Immature natural killer cell (primary cell): ENCODE results near the gene MIER3. TPM values are rescaled to one million over a fixed set of nuclear protein-coding genes. Genes with fewer than 3 reads are reported as not detected.

Experiments used
- DNase-seq, 3 donors: peaks; one replicate each; pipeline ENCODE4 v3.0.0; 2022; ENCODE audit warnings: mixed read lengths in 1 of 3
- H3K27ac Mint-ChIP-seq, 6 donors: one replicate each; pipeline ENCODE4 v1.8.0; 2020; ENCODE audit warnings: mixed read lengths in 6 of 6, mild to moderate bottlenecking in 5 of 6, inconsistent platforms in 4 of 6, moderate library complexity in 3 of 6
- H3K27me3 Mint-ChIP-seq, 3 donors: one replicate each; pipeline ENCODE4 v1.8.0; 2020 to 2021; ENCODE audit warnings: low read depth in 3 of 3, mild to moderate bottlenecking in 3 of 3, mixed read lengths in 3 of 3, moderate library complexity in 3 of 3, inconsistent platforms in 1 of 3
- H3K36me3 Mint-ChIP-seq, 3 donors: one replicate each; pipeline ENCODE4 v1.8.0; 2020; ENCODE audit warnings: mixed read lengths in 3 of 3, inconsistent platforms in 2 of 3, mild to moderate bottlenecking in 2 of 3
- H3K4me1 Mint-ChIP-seq, 2 donors: one replicate each; pipeline ENCODE4 v1.8.0; 2020; ENCODE audit warnings: inconsistent platforms in 2 of 2, mild to moderate bottlenecking in 2 of 2, mixed read lengths in 2 of 2, moderate library complexity in 1 of 2
- H3K4me3 Mint-ChIP-seq, 5 donors: one replicate each; pipeline ENCODE4 v1.8.0; 2020; ENCODE audit warnings: mild to moderate bottlenecking in 5 of 5, mixed read lengths in 5 of 5, inconsistent platforms in 3 of 5, moderate library complexity in 3 of 5
- H3K9me3 Mint-ChIP-seq, 6 donors: one replicate each; pipeline ENCODE4 v1.8.0; 2020; ENCODE audit warnings: mild to moderate bottlenecking in 6 of 6, mixed read lengths in 6 of 6, inconsistent platforms in 4 of 6, moderate library complexity in 3 of 6
- polyA plus RNA-seq, 3 donors: library from polyadenylated mRNA; unstranded; fragments of 300-500 nt; fragmentation: Illumina TruSeq; gene quantifications; one replicate each; pipeline ENCODE4 v1.2.3, GENCODE V29; 2021

Gene MIER3
- polyA plus RNA-seq, 3 donors from 2014 or later: 3.5 to 11.2 (median 5.3) TPM

DNA sequence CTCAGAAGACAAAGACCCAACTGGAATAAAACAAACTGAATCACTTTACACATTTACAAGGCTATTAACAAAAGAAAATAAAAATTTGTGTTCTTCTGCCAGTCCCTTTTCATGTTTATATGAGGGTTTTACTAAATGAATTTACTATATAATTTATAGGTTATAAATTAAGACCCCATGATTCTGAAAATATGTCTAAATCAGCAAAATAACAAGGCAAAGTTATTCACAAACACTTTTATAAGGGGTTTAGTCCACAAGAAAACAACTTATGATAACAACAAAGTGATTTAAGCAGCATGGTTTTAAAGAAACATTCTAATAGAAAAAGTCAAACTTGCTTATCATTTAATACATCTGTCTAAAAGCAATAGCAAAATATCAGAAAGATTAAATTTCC is 4.9 kb downstream of the MIER3 start:
- no peak for DNase-seq
- no peak overlapping the region for H3K4me3 Mint-ChIP-seq
- H3K27me3 Mint-ChIP-seq: peaks cover 0 to 6% (median 0%) of the 10 kb centered on the region in 3 donors
- no peak overlapping the region for H3K27ac Mint-ChIP-seq
- peaks cover 15 to 16% of the 10 kb centered on the region in 2 donors for H3K4me1 Mint-ChIP-seq
- H3K36me3 Mint-ChIP-seq: peaks cover 15 to 31% (median 17%) of the 10 kb centered on the region in 3 donors
- no peaks in the 10 kb centered on the region for H3K9me3 Mint-ChIP-seq

DNA sequence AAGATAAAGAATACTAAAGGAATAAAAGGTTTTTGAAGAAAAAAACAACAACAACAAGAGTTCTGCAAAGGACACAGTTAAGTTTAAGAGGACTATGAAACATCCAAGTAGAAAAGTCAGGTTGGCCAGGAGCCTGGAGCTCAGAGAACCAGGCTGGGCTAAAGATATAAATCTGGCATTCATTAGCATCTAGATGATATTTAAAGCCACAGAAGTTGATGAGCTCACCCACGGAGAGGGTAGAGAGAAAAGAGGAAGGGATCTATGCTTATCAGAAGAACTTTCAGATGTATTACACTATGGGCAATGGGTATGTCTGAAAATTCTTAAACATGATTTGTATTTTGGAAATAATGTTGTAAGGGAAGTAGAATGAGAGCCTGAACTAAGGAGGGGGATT is 9.9 kb downstream of the MIER3 start:
- Mint-ChIP-seq H3K9me3 (no peaks in the 10 kb centered on the region), H3K36me3 (peaks cover 19 to 68% (median 37%) of the 10 kb centered on the region in 3 donors), H3K4me3 (no peak overlapping the region), H3K27me3 (no peaks in the 10 kb centered on the region), H3K27ac (peak overlapping the region in 1 of 6 donors; percentile 22), H3K4me1 (no peaks in the 10 kb centered on the region)
- DNase-seq: no peak

GRCh38 chr5:56938858-56939257 is 13.1 kb downstream of the MIER3 start:
- H3K36me3 Mint-ChIP-seq: peaks cover 10 to 62% (median 44%) of the 10 kb centered on the region in 3 donors

DNA sequence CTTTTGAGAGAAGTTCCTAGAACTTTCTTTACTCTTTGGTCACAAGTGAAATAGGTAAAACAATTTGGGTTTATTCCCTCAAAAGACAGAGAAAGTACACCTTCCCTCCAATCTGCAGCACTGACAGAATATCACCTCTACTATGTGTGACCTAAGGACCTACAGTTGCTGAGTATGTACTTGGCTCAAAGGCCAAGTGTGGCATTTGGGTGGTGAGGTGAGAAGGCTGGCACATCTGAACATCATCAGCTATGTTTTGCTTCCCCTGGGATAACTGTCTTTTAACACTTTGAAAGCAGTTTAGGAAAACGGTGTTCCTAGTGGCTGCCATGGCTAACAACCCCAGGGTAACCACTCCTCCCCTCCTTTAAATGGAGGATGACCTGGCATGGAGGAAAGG is 17.6 kb downstream of the MIER3 start:
- no peaks in the 10 kb centered on the region for H3K9me3 Mint-ChIP-seq
- no peaks in the 10 kb centered on the region for H3K27me3 Mint-ChIP-seq
- no peak overlapping the region for H3K4me3 Mint-ChIP-seq
- H3K4me1 Mint-ChIP-seq: no peaks in the 10 kb centered on the region
- H3K27ac Mint-ChIP-seq: no peak overlapping the region
- no peak for DNase-seq
- peaks cover 13 to 41% (median 31%) of the 10 kb centered on the region in 3 donors for H3K36me3 Mint-ChIP-seq

More at GRCh38 chr5:56938858-56939257, 13.1 kb downstream of the MIER3 start:
- no peak for DNase-seq
- Mint-ChIP-seq H3K9me3 (no peaks in the 10 kb centered on the region), H3K27ac (no peak overlapping the region), H3K27me3 (no peaks in the 10 kb centered on the region), H3K4me1 (no peaks in the 10 kb centered on the region), H3K4me3 (no peak overlapping the region)

GRCh38 chr5:56922922-56923321 is 29.0 kb downstream of the MIER3 start:
- Mint-ChIP-seq H3K4me1 (peaks cover 0 to 5% of the 10 kb centered on the region in 2 donors), H3K4me3 (no peak overlapping the region), H3K9me3 (no peaks in the 10 kb centered on the region), H3K27ac (peak overlapping the region in 1 of 6 donors; percentile 21), H3K36me3 (peaks cover 22 to 42% (median 35%) of the 10 kb centered on the region in 3 donors), H3K27me3 (peaks cover 0 to under 1% (median 0%) of the 10 kb centered on the region in 3 donors)
- no peak for DNase-seq

GRCh38 chr5:56919942-56920662 is 31.8 kb downstream of the MIER3 start:
- Mint-ChIP-seq H3K4me1 (peaks cover 0 to 5% of the 10 kb centered on the region in 2 donors), H3K4me3 (no peak overlapping the region), H3K9me3 (no peaks in the 10 kb centered on the region), H3K27me3 (peaks cover 0 to 2% (median 0%) of the 10 kb centered on the region in 3 donors), H3K36me3 (peaks cover 19 to 26% (median 21%) of the 10 kb centered on the region in 3 donors), H3K27ac (no peak overlapping the region)
- no peak for DNase-seq

DNA sequence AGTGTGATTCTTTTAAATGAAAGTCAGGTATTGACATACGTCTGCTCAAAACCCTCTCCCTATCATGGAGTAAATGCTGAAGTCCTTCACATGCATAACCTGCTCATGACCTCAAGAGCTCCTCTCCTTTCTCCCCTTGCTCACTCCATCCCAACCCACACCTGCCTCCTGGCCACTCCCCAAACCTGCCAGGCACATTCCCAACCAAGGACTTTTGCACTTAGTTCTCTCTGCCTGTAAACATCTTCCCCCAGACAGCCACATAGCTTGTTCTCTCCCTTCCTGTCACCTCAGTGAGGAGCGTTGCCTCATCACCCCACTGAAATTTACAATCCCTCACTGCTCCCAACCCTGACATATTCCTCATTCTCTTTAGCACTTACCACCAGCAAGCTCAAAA is 33.9 kb downstream of the MIER3 start:
- H3K9me3 Mint-ChIP-seq: no peaks in the 10 kb centered on the region
- no peak for DNase-seq

DNA sequence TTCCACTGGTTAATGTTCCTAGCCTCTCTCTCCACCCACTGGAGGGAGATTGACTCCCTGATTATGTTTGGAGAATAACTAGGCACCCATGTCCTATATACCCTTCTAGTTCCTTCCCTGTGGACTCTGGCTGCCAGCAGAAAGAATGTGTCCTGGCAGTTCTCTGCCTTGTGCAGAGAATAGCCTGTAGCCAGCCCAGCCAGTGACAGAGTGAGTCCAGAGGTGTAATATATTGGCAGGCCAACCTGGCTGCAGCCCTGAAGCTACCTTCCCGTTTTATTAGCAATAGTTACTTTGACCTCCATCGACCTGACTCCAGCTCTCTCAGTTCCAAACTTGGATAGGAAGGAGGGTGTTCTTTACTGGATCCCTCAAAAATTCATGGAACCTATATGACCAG is 34.4 kb downstream of the MIER3 start:
- Mint-ChIP-seq H3K36me3 (peaks cover 1 to 6% (median 5%) of the 10 kb centered on the region in 3 donors), H3K27me3 (peaks cover 0 to 2% (median 0%) of the 10 kb centered on the region in 3 donors), H3K4me1 (peaks cover 0 to 5% of the 10 kb centered on the region in 2 donors), H3K27ac (no peak overlapping the region), H3K4me3 (no peak overlapping the region), H3K9me3 (no peaks in the 10 kb centered on the region)
- DNase-seq: no peak

More for the DNA sequence above, 33.9 kb downstream of the MIER3 start:
- H3K4me1 Mint-ChIP-seq: peaks cover 0 to 5% of the 10 kb centered on the region in 2 donors
- no peak overlapping the region for H3K27ac Mint-ChIP-seq
- H3K27me3 Mint-ChIP-seq: peaks cover 0 to 2% (median 0%) of the 10 kb centered on the region in 3 donors
- H3K4me3 Mint-ChIP-seq: no peak overlapping the region
- peaks cover 4 to 10% (median 6%) of the 10 kb centered on the region in 3 donors for H3K36me3 Mint-ChIP-seq

GRCh38 chr5:56914678-56915077 is 37.2 kb downstream of the MIER3 start:
- H3K36me3 Mint-ChIP-seq: peaks cover 0 to 6% (median 0%) of the 10 kb centered on the region in 3 donors
- peaks cover 0 to 2% (median 2%) of the 10 kb centered on the region in 3 donors for H3K27me3 Mint-ChIP-seq
- DNase-seq: no peak
- no peak overlapping the region for H3K4me3 Mint-ChIP-seq
- no peak overlapping the region for H3K27ac Mint-ChIP-seq
- no peaks in the 10 kb centered on the region for H3K9me3 Mint-ChIP-seq
- peaks cover 11 to 17% of the 10 kb centered on the region in 2 donors for H3K4me1 Mint-ChIP-seq

GRCh38 chr5:56913766-56914165 is 38.2 kb downstream of the MIER3 start:
- Mint-ChIP-seq H3K27ac (no peak overlapping the region), H3K27me3 (peaks cover 0 to 2% (median 2%) of the 10 kb centered on the region in 3 donors)

GRCh38 chr5:56910210-56910965 is 41.5 kb downstream of the MIER3 start:
- DNase-seq: no peak
- peak overlapping the region; percentile 75 to 95 (median 94) for H3K27ac Mint-ChIP-seq
- H3K4me1 Mint-ChIP-seq: peaks cover 20 to 25% of the 10 kb centered on the region in 2 donors
- H3K36me3 Mint-ChIP-seq: no peaks in the 10 kb centered on the region
- peak overlapping the region; percentile 92 to 97 (median 96) for H3K4me3 Mint-ChIP-seq
- no peaks in the 10 kb centered on the region for H3K9me3 Mint-ChIP-seq
- peaks cover 3 to 6% (median 4%) of the 10 kb centered on the region in 3 donors for H3K27me3 Mint-ChIP-seq

More at GRCh38 chr5:56913766-56914165, 38.2 kb downstream of the MIER3 start:
- no peak for DNase-seq
- peaks cover 0 to 5% (median 0%) of the 10 kb centered on the region in 3 donors for H3K36me3 Mint-ChIP-seq
- peaks cover 14 to 22% of the 10 kb centered on the region in 2 donors for H3K4me1 Mint-ChIP-seq
- H3K9me3 Mint-ChIP-seq: no peaks in the 10 kb centered on the region
- H3K4me3 Mint-ChIP-seq: no peak overlapping the region

GRCh38 chr5:56909294-56910209 is 42.4 kb downstream of the MIER3 start, which contains the start of gene SETD9:
Gene SETD9, plus strand, starts transcription at chr5:56909596. Its CDS starts 50 bp downstream, at chr5:56909646.
- H3K9me3 Mint-ChIP-seq: no peaks in the 10 kb centered on the region
- H3K4me3 Mint-ChIP-seq: peak within 1 kb of the TSS; percentile 92 to 97 (median 96)
- peaks cover 3 to 8% (median 4%) of the 10 kb centered on the region in 3 donors for H3K27me3 Mint-ChIP-seq
- H3K36me3 Mint-ChIP-seq: no peaks in the 10 kb centered on the region
- DNase-seq: peak; percentile 88 to 91 (median 89)
- H3K4me1 Mint-ChIP-seq: peaks cover 20 to 25% of the 10 kb centered on the region in 2 donors
- peak within 1 kb of the TSS; percentile 75 to 95 (median 94) for H3K27ac Mint-ChIP-seq

DNA sequence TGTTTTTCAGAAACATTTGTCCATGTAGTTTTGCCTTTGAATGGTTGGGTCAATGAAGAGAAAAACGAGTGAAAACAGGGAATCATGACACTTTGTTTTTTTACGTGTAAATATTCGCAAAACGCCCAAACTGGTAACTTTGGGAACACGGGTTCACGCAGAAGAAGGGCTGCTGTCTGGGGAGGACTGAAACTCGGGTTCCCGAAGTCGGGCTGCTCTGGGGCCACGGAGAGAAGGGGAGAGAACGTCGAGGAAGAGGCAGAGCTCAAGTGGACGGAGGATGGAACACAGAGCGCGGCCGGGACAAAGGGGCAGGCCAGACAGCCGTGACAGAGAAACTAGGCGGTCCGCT is 43.0 kb downstream of the MIER3 start:
- Mint-ChIP-seq H3K36me3 (no peaks in the 10 kb centered on the region), H3K4me1 (peaks cover 20 to 25% of the 10 kb centered on the region in 2 donors), H3K9me3 (no peaks in the 10 kb centered on the region), H3K27ac (peak overlapping the region; percentile 75 to 94 (median 90)), H3K27me3 (peaks cover 3 to 13% (median 5%) of the 10 kb centered on the region in 3 donors), H3K4me3 (peak overlapping the region; percentile 92 to 97 (median 96))
- DNase-seq: no peak
